GM19463 (cell line): ENCODE data around the gene SUB1.
"Not testable (repeated sequence)": the region's sequence is repeated elsewhere in the genome, so short reads cannot be mapped to it uniquely, and the experiment has no call there.

Source experiments
- ATAC-seq: cut with Tn5 transposase; IDR thresholded peaks from one replicate; pipeline ENCODE4 v1.9.1; 2021; ENCODE audit warnings: mild to moderate bottlenecking, moderate library complexity; ENCODE audit not compliant: unreplicated experiment

SUB1 gene

GRCh38 chr5:32598997-32599549 is 13.7 kb downstream of the SUB1 start:
- no peak for ATAC-seq

GRCh38 chr5:32600054-32600622 is 14.8 kb downstream of the SUB1 start:
- ATAC-seq: no peak

- no peak for ATAC-seq
Measured at GRCh38 chr5:32601623-32602295, 16.4 kb downstream of the SUB1 start.

GRCh38 chr5:32602906-32603305 is 17.5 kb downstream of the SUB1 start:
- ATAC-seq: no peak

GRCh38 chr5:32604800-32605765 is 19.7 kb downstream of the SUB1 start:
- no peak for ATAC-seq

- no peak for ATAC-seq
Measured at GRCh38 chr5:32605766-32606152, 20.4 kb downstream of the SUB1 start.

- peak; percentile 10 for ATAC-seq
Measured at GRCh38 chr5:32612134-32612888, 27.0 kb downstream of the SUB1 start.

GRCh38 chr5:32613050-32613672 is 27.8 kb downstream of the SUB1 start:
- ATAC-seq: peak; percentile 78

GRCh38 chr5:32615236-32615635 is 29.9 kb downstream of the SUB1 start:
- ATAC-seq: no peak

GRCh38 chr5:32618962-32619361 is 33.6 kb downstream of the SUB1 start:
- ATAC-seq: no peak

GRCh38 chr5:32621256-32621655 is 35.9 kb downstream of the SUB1 start:
- no peak for ATAC-seq

GRCh38 chr5:32625106-32625505 is 39.7 kb downstream of the SUB1 start:
- ATAC-seq: no peak

- ATAC-seq: no peak
Measured at GRCh38 chr5:32625547-32625946, 40.2 kb downstream of the SUB1 start.

- no peak for ATAC-seq
Measured at GRCh38 chr5:32627219-32627870, 42.0 kb downstream of the SUB1 start.

- no peak for ATAC-seq
Measured at GRCh38 chr5:32628049-32628844, 42.9 kb downstream of the SUB1 start.

- ATAC-seq: no peak
Measured at GRCh38 chr5:32630867-32631491, 45.6 kb downstream of the SUB1 start.

GRCh38 chr5:32633017-32633416 is 47.7 kb downstream of the SUB1 start:
- ATAC-seq: not testable (repeated sequence)

GRCh38 chr5:32638309-32638708 is 53.0 kb downstream of the SUB1 start:
- no peak for ATAC-seq
